ENCODE data around the gene CNTN3.

The CNTN3 gene

DNA sequence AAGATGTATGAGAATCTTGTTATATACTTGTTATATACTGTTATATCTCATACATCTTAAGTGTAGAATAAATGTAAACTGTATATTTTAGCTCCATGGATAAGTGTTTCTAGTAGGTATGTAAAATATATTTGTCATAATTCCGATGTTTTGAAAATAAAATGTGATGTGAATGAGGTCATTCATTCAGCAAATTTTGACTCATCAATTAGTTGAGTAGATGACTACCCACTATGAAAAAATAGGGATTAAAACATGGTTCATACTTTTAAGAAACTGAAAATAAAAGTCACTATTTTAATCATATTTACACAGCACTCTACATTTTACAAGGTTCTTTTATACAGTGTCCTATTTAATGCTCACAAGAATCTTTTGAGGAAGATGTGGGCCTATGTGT is 28.4 kb upstream of the CNTN3 start:
- Histone ChIP-seq H4K91ac (ENCODE audit: low read length) (no peak overlapping the region), H3K79me1 (replicated peaks; ENCODE audit: low read length, poor library complexity, severe bottlenecking) (no peaks in the 10 kb centered on the region), H3K4me1 (ENCODE audit: control insufficient read depth, insufficient read depth, low read depth, low read length) (no peaks in the 10 kb centered on the region), H3K9ac (ENCODE audit: low read length) (peak overlapping the region; percentile 52), H3K4me2 (ENCODE audit: low read length, poor library complexity, severe bottlenecking) (no peak overlapping the region), H3K36me3 (ENCODE audit: control insufficient read depth in 1 of 2, insufficient read depth in 2 of 2, low read depth in 1 of 2, low read length in 2 of 2) (no peaks in the 10 kb centered on the region), H4K8ac (ENCODE audit: low read length) (no peak overlapping the region), H2BK120ac (ENCODE audit: low read depth, low read length) (no peak overlapping the region), H3K9me3 (ENCODE audit: control insufficient read depth, low read length) (no peaks in the 10 kb centered on the region), H3K27me3 (ENCODE audit: control insufficient read depth in 1 of 2, insufficient read depth in 1 of 2, low read length in 2 of 2) (no peaks in the 10 kb centered on the region), H2AK5ac (ENCODE audit: low read length, severe bottlenecking) (no peak overlapping the region), H3K23ac (ENCODE audit: low read length in 2 of 2) (no peak overlapping the region), H3K4me3 (ENCODE audit: insufficient read depth in 1 of 2, low read depth in 1 of 2, low read length in 2 of 2) (peak overlapping the region in 1 of 2 experiments; percentile 24), H2AFZ (ENCODE audit: low read depth, low read length) (no peak overlapping the region), H2BK12ac (ENCODE audit: low read length in 2 of 2) (no peak overlapping the region), H3K4ac (ENCODE audit: low read depth in 1 of 2, low read length in 2 of 2) (no peak overlapping the region), H3K18ac (ENCODE audit: low read depth in 1 of 2, low read length in 2 of 2) (no peak overlapping the region), H3K14ac (ENCODE audit: low read length in 2 of 2) (no peak overlapping the region), H3K27ac (ENCODE audit: low read length, poor library complexity, severe bottlenecking) (no peak overlapping the region), H2BK5ac (ENCODE audit: low read depth, low read length, poor library complexity, severe bottlenecking) (no peak overlapping the region), H2BK15ac (ENCODE audit: low read depth, poor library complexity, severe bottlenecking) (no peak overlapping the region)
- no CpG with 5 or more reads among the region's 1 CpG for WGBS
- DNase-seq = no peak

GRCh38 chr3:74640211-74640610 is 25.8 kb upstream of the CNTN3 start:
- Histone ChIP-seq H3K23ac (ENCODE audit: low read length in 2 of 2) (no peak overlapping the region), H2BK5ac (ENCODE audit: low read depth, low read length, poor library complexity, severe bottlenecking) (no peak overlapping the region), H2AK5ac (ENCODE audit: low read length, severe bottlenecking) (no peak overlapping the region), H2AFZ (ENCODE audit: low read depth, low read length) (no peak overlapping the region), H2BK12ac (ENCODE audit: low read length in 2 of 2) (no peak overlapping the region), H3K4me1 (ENCODE audit: control insufficient read depth, insufficient read depth, low read depth, low read length) (no peaks in the 10 kb centered on the region), H3K9me3 (ENCODE audit: control insufficient read depth, low read length) (no peaks in the 10 kb centered on the region), H4K91ac (ENCODE audit: low read length) (no peak overlapping the region), H3K9ac (ENCODE audit: low read length) (no peak overlapping the region), H3K18ac (ENCODE audit: low read depth in 1 of 2, low read length in 2 of 2) (no peak overlapping the region), H3K27me3 (ENCODE audit: control insufficient read depth in 1 of 2, insufficient read depth in 1 of 2, low read length in 2 of 2) (no peaks in the 10 kb centered on the region), H2BK120ac (ENCODE audit: low read depth, low read length) (no peak overlapping the region), H4K8ac (ENCODE audit: low read length) (no peak overlapping the region), H3K4me2 (ENCODE audit: low read length, poor library complexity, severe bottlenecking) (no peak overlapping the region), H3K36me3 (ENCODE audit: control insufficient read depth in 1 of 2, insufficient read depth in 2 of 2, low read depth in 1 of 2, low read length in 2 of 2) (no peaks in the 10 kb centered on the region), H3K27ac (ENCODE audit: low read length, poor library complexity, severe bottlenecking) (no peak overlapping the region), H3K79me1 (replicated peaks; ENCODE audit: low read length, poor library complexity, severe bottlenecking) (no peaks in the 10 kb centered on the region), H3K4ac (ENCODE audit: low read depth in 1 of 2, low read length in 2 of 2) (no peak overlapping the region), H2BK15ac (ENCODE audit: low read depth, poor library complexity, severe bottlenecking) (no peak overlapping the region), H3K14ac (ENCODE audit: low read length in 2 of 2) (no peak overlapping the region), H3K4me3 (ENCODE audit: insufficient read depth in 1 of 2, low read depth in 1 of 2, low read length in 2 of 2) (no peak overlapping the region)
- no peak for DNase-seq

GRCh38 chr3:74639681-74640080 is 25.2 kb upstream of the CNTN3 start:
- Histone ChIP-seq H3K79me1 (replicated peaks; ENCODE audit: low read length, poor library complexity, severe bottlenecking) (no peaks in the 10 kb centered on the region), H3K4me1 (ENCODE audit: control insufficient read depth, insufficient read depth, low read depth, low read length) (no peaks in the 10 kb centered on the region), H3K4me2 (ENCODE audit: low read length, poor library complexity, severe bottlenecking) (no peak overlapping the region), H4K91ac (ENCODE audit: low read length) (no peak overlapping the region), H3K18ac (ENCODE audit: low read depth in 1 of 2, low read length in 2 of 2) (no peak overlapping the region), H4K8ac (ENCODE audit: low read length) (no peak overlapping the region), H2BK120ac (ENCODE audit: low read depth, low read length) (no peak overlapping the region), H2BK15ac (ENCODE audit: low read depth, poor library complexity, severe bottlenecking) (no peak overlapping the region), H2BK5ac (ENCODE audit: low read depth, low read length, poor library complexity, severe bottlenecking) (no peak overlapping the region), H3K27ac (ENCODE audit: low read length, poor library complexity, severe bottlenecking) (no peak overlapping the region), H3K9ac (ENCODE audit: low read length) (no peak overlapping the region), H3K36me3 (ENCODE audit: control insufficient read depth in 1 of 2, insufficient read depth in 2 of 2, low read depth in 1 of 2, low read length in 2 of 2) (no peaks in the 10 kb centered on the region), H3K23ac (ENCODE audit: low read length in 2 of 2) (no peak overlapping the region), H3K14ac (ENCODE audit: low read length in 2 of 2) (no peak overlapping the region), H3K4ac (ENCODE audit: low read depth in 1 of 2, low read length in 2 of 2) (no peak overlapping the region), H2BK12ac (ENCODE audit: low read length in 2 of 2) (no peak overlapping the region), H3K27me3 (ENCODE audit: control insufficient read depth in 1 of 2, insufficient read depth in 1 of 2, low read length in 2 of 2) (no peaks in the 10 kb centered on the region), H2AK5ac (ENCODE audit: low read length, severe bottlenecking) (no peak overlapping the region), H3K4me3 (ENCODE audit: insufficient read depth in 1 of 2, low read depth in 1 of 2, low read length in 2 of 2) (no peak overlapping the region), H2AFZ (ENCODE audit: low read depth, low read length) (no peak overlapping the region), H3K9me3 (ENCODE audit: control insufficient read depth, low read length) (no peaks in the 10 kb centered on the region)
- WGBS = no CpG with 5 or more reads among the region's 3 CpGs
- DNase-seq = no peak

- Histone ChIP-seq H3K27ac (ENCODE audit: low read length, poor library complexity, severe bottlenecking) (no peak overlapping the region), H3K79me1 (replicated peaks; ENCODE audit: low read length, poor library complexity, severe bottlenecking) (no peaks in the 10 kb centered on the region), H3K18ac (ENCODE audit: low read depth in 1 of 2, low read length in 2 of 2) (no peak overlapping the region), H3K9me3 (ENCODE audit: control insufficient read depth, low read length) (no peaks in the 10 kb centered on the region), H4K8ac (ENCODE audit: low read length) (no peak overlapping the region), H3K9ac (ENCODE audit: low read length) (no peak overlapping the region), H2BK15ac (ENCODE audit: low read depth, poor library complexity, severe bottlenecking) (no peak overlapping the region), H3K4me1 (ENCODE audit: control insufficient read depth, insufficient read depth, low read depth, low read length) (no peaks in the 10 kb centered on the region), H2BK120ac (ENCODE audit: low read depth, low read length) (no peak overlapping the region), H2BK12ac (ENCODE audit: low read length in 2 of 2) (no peak overlapping the region), H3K4ac (ENCODE audit: low read depth in 1 of 2, low read length in 2 of 2) (no peak overlapping the region), H3K4me3 (ENCODE audit: insufficient read depth in 1 of 2, low read depth in 1 of 2, low read length in 2 of 2) (no peak overlapping the region), H3K36me3 (ENCODE audit: control insufficient read depth in 1 of 2, insufficient read depth in 2 of 2, low read depth in 1 of 2, low read length in 2 of 2) (no peaks in the 10 kb centered on the region), H3K27me3 (ENCODE audit: control insufficient read depth in 1 of 2, insufficient read depth in 1 of 2, low read length in 2 of 2) (no peaks in the 10 kb centered on the region), H3K23ac (ENCODE audit: low read length in 2 of 2) (no peak overlapping the region), H3K4me2 (ENCODE audit: low read length, poor library complexity, severe bottlenecking) (no peak overlapping the region), H2BK5ac (ENCODE audit: low read depth, low read length, poor library complexity, severe bottlenecking) (no peak overlapping the region), H2AK5ac (ENCODE audit: low read length, severe bottlenecking) (no peak overlapping the region), H3K14ac (ENCODE audit: low read length in 2 of 2) (no peak overlapping the region), H2AFZ (ENCODE audit: low read depth, low read length) (no peak overlapping the region), H4K91ac (ENCODE audit: low read length) (no peak overlapping the region)
- DNase-seq = no peak
Observed at GRCh38 chr3:74636981-74637380, 22.5 kb upstream of the CNTN3 start.

Data from mesenchymal stem cell (in vitro differentiated cells and primary cell).